HG02885 (cell line): Measurements from ENCODE around the gene UBE3A.
"Not testable (repeated sequence)": the region's sequence is repeated elsewhere in the genome, so short reads cannot be mapped to it uniquely, and the experiment has no call there.

Experiments used
- ATAC-seq: cut with Tn5 transposase; IDR thresholded peaks from one replicate; pipeline ENCODE4 v1.9.1; 2021; ENCODE audit warnings: mild to moderate bottlenecking; ENCODE audit not compliant: unreplicated experiment, poor library complexity

The UBE3A gene

GRCh38 chr15:25439369-25439836 is 579 bp upstream of the UBE3A start:
- ATAC-seq: peak; percentile 16

GRCh38 chr15:25437777-25438600 is 835 bp downstream of the UBE3A start:
- peak; percentile 57 for ATAC-seq

- ATAC-seq: no peak
These were observed 2.1 kb downstream of the UBE3A start for GRCh38 chr15:25436707-25437106.

- no peak for ATAC-seq
These were observed 3.2 kb downstream of the UBE3A start for GRCh38 chr15:25435474-25436243.

GRCh38 chr15:25433118-25433865 is 5.5 kb downstream of the UBE3A start:
- ATAC-seq: no peak

GRCh38 chr15:25431836-25432561 is 6.8 kb downstream of the UBE3A start:
- ATAC-seq: no peak

- ATAC-seq: no peak
These were observed 11.0 kb downstream of the UBE3A start for GRCh38 chr15:25427861-25428260.

- no peak for ATAC-seq
These were observed 11.8 kb downstream of the UBE3A start for GRCh38 chr15:25426896-25427610.

- no peak for ATAC-seq
These were observed 14.8 kb downstream of the UBE3A start for GRCh38 chr15:25424073-25424472.

GRCh38 chr15:25422021-25422420 is 16.8 kb downstream of the UBE3A start:
- no peak for ATAC-seq

GRCh38 chr15:25418202-25418601 is 20.6 kb downstream of the UBE3A start:
- ATAC-seq: no peak

GRCh38 chr15:25417604-25418003 is 21.2 kb downstream of the UBE3A start:
- ATAC-seq: no peak

- peak; percentile 62 for ATAC-seq
These were observed 22.1 kb downstream of the UBE3A start for GRCh38 chr15:25416693-25417092.

GRCh38 chr15:25415707-25416106 is 23.1 kb downstream of the UBE3A start:
- no peak for ATAC-seq

GRCh38 chr15:25415217-25415616 is 23.6 kb downstream of the UBE3A start:
- no peak for ATAC-seq

- no peak for ATAC-seq
These were observed 28.2 kb downstream of the UBE3A start for GRCh38 chr15:25410649-25411048.

GRCh38 chr15:25409731-25410130 is 29.1 kb downstream of the UBE3A start:
- not testable (repeated sequence) for ATAC-seq

GRCh38 chr15:25408929-25409328 is 29.9 kb downstream of the UBE3A start:
- ATAC-seq: no peak

GRCh38 chr15:25408428-25408827 is 30.4 kb downstream of the UBE3A start:
- ATAC-seq: no peak
